ENCODE results near the gene FAM170B.

Gene FAM170B

DNA sequence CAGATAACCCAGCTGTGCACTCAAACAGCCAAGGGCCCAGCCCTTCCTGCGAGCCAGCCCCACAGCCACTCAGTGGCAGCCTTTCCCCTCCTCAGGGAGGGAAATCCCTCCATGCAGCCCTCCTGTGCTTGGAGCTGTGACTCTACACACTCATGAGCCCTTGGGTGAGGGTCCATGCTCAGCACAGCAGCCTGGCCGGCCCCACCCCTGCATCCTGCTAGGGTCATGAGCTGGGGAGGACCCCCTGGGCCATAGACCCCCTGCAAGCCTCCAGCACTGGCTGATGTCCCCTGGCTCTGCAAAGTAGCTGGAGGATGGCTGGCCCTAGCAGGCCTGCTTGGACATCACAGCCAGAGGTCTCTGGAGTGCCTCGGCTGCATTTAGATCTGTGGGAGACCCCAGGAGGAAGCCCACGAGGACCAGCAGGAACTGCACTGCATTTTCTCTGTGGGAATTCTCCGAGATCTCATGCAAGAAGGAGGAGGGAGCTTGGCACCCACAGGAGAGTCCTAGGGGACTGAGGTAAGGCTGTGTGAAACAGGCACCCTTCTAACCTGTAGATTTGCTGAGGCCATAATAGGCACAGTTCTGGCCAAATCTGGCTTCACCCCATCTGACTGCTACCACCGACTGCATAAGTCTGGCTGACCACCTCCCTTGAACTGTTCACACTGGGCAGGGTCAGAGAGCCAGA is 37.0 kb upstream of the FAM170B start:
- DNase-seq (ENCODE audit: insufficient read length, low spot score): no peak
- FAIRE-seq: no peak

DNA sequence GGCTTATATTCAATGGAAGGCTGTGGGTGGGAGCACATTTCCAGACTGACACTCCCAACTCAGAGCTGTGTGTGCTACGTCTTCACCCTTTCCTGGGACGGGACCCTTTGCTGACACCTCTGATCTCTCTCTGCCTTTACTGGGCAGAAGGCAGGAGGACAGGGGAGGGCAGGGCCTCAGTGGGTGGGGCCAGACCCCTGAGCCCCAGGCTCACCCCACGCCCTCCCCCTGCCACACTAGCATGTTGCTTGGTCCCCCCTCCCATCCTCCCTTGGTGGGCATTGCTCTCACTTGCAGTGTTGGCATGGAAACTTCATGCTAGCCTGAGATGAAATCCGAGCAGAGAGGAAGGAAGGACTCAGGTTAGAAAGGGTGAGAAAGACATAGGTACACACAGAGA is 36.0 kb upstream of the FAM170B start:
- DNase-seq (ENCODE audit: insufficient read length, low spot score): no peak
- FAIRE-seq: no peak

DNA sequence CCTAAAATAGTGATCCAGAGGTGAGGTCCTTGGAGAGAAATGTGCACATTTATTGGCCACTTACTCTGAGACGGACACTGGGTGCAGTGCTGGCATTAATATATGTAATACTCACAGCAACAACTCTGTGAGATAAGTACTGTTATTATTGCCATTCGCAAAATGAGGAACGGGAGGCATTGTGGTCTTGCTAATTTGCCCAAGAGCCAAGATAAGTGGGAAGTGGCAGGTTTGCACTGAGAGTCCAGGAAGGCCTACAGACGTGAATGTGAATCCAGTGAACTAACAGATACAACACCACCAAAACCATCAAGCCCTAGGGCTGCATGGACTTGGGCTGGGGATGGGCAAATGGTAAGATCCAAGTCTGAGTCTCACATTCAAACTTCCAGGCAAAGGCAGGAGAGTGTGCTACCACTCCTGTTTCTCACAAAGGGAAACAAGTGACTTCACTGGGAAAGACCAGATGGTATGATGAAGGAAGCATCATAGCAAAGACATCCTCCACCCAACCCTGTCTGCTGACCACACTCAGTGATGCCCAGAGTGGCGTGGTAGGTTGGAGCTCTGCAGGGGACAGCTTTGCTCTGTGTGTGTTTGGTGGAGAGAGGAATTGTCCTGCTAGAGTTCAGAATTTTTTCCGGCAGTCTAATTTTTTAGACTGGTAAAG is 35.1 kb upstream of the FAM170B start:
- DNase-seq (ENCODE audit: insufficient read length, low spot score) (no peak), FAIRE-seq (no peak)

DNA sequence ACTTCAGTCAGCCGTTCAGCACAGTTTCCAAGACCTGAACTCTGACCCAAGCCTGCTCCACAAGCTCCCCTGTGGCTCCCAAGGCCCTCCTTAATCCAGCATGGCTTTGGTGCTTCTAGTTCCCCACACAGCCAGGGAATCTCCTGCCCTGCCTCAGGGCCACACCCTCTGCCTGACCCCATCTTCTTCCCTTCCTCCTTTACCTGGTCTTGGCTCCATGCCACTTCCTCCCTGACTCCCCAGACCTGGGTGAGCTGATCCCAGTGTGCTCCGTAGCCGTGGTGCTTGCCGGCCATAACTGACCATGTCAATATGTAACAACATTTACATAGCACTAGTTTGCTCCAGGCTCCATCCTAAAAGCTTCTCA is 34.3 kb upstream of the FAM170B start:
- DNase-seq (ENCODE audit: insufficient read length, low spot score) (no peak), FAIRE-seq (no peak)

DNA sequence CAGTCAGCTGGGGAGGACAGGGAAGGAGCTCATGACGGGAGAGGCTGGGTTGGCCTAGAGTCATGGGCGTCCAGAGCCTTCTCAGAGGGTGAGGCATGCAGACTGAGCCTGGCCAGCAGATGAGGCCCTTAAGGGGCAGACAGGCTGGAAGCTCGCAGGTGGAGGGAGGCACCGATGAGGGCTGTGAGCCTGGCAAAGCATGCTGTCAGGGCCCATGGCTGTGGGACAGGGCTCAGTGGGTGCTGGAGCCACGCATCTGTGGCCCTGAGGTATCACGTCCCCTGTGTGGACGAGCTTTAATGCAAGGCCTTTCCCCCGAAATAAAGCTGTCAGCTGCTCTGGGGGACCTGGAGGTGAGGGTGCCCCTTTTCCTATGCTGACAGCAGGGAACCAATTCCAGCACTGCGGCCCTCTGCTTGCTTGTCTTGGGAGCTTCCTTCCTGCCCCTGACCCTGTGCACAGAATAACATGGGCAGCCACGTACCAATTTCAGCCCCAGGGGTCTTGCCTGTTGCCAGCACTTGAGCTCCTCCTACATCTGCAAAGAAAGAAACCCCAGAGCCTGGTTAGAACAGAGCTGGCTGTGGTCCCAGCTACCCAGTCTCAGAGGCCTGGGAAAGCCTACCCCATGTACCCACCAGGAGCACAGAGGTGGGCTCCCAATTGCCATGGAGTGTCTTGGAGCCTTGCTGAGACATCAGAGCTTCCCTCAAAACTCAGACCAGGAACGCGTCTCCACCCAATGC is 33.8 kb upstream of the FAM170B start:
- no peak for FAIRE-seq
- no peak for DNase-seq (ENCODE audit: insufficient read length, low spot score)

DNA sequence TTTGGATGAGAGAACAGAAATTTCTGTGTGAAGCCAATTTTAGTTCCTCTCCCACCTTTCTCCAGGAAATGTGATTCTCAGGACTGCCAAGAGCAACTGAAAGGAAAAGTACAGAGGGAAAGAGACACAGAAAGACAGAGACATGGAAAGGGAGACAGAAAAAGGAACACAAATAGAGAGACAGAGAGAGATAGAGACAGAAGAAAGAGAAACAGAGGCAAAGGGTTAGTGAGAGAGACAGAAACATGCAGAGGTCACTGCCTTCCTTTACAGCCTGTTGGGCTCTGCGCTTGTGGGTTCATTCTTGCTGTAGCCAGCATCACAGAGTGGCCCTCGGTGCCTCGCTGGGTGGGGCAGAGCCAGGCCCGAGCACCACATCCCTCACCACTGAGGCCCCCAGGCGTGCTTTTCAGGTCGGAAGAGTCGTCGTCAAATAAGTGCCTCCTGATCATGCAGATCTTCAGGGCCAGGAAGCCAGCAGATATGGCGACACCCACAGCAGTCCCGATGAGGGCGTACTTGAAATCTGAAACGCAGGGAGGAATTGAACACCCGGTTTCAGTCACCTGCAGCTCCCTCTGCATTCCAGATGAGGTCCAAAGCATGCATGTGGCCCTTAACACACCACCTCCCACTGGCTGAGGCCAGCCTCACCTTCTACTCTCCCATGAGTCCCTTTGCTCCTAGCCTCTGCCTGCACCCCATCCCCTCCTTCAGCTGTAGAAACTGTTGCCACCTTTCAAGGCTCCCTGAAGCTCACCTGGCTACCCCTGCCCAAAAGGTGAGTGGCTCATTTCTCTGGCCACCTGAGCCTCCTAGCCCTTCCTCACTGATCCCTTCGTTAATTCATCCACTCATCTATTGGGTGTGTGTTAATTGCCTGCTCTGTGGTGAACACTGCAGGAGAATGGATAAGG is 32.9 kb upstream of the FAM170B start:
- FAIRE-seq (no peak), DNase-seq (ENCODE audit: insufficient read length, low spot score) (no peak)

- DNase-seq (ENCODE audit: insufficient read length, low spot score): no peak
- no peak for FAIRE-seq
Measured at GRCh38 chr10:49165821-49166483, 32.1 kb upstream of the FAM170B start.

- FAIRE-seq (no peak), DNase-seq (ENCODE audit: insufficient read length, low spot score) (no peak)
Measured at GRCh38 chr10:49165259-49165658, 31.4 kb upstream of the FAM170B start.

- FAIRE-seq (no peak), DNase-seq (ENCODE audit: insufficient read length, low spot score) (peak; percentile 14)
Measured at GRCh38 chr10:49164559-49165188, 30.9 kb upstream of the FAM170B start.

GRCh38 chr10:49163741-49164140 is 29.9 kb upstream of the FAM170B start:
- DNase-seq (ENCODE audit: insufficient read length, low spot score): no peak
- FAIRE-seq: no peak

DNA sequence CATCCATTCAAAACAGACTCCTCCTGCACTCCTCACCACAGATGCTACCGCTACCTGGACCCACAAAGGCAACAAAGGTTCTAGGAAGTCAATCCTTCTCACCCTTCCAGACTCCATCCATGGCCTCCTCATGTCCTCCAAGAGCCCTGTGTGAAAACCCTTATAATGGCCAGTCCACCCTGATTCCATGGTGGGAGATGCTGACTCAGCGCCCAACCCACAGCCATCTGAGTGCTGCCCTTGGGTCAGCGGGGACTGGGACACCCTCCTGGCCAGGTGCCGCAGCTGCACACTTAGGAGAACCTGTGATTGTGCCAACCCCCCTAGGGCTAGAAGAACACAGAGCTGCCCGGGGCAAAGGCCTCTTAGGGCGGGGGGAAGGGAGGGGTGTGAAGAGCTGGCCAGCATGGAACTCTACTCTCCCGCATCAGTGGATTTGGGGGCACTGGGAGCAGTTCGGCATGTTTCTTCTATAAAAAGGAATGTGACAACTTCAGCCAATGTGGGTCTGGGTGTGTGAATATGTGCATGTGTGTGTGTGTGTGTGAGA is 29.0 kb upstream of the FAM170B start:
- FAIRE-seq (no peak), DNase-seq (ENCODE audit: insufficient read length, low spot score) (no peak)

DNA sequence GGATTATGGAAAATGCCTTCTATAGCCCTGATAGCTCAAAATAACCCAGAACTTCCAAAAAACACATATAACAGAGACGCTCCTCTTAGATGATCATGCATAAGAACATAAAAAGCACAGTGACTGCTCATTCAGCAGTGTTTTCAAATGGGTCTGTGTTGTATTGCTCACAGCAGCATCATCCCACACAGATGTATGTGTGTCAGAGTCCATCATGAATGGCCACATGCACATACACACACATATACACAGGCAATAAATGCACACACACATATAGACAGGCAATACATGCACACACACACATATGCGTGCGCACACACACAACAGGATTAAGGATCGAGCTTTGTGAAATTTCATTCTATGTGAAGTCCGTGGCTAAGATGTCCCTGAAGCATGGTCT is 28.2 kb upstream of the FAM170B start:
- peak; percentile 26 for FAIRE-seq

DNA sequence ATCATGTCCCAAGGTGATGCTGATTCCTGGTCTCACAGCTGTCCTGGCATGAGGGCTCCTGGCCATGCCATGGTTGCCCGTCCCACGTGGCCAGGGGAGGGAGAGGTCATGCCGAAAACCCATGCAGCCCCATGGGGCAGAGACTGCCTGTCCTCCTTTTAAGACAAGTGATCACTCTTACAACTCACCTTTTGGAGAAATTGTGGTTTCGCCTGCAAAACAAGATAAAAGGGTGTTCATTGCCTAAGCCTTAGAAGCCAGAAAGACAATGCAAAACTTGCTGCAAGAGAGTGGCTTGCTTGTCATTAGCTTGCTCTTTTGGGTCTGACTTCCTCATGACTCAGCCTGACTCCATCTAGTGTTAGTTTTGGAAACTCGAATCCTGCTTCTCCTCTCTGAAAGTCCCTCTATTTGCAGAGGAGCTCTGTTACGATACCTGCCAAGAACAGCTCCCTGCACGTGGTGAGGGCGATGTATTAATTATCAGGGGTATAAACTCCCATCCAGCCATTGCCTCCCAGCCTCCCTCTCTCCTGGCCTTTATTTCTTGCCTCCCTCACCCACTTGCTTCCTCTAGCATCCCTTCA is 27.7 kb upstream of the FAM170B start:
- peak; percentile 10 for DNase-seq (ENCODE audit: insufficient read length, low spot score)

More for the DNA sequence above, 28.2 kb upstream of the FAM170B start:
- DNase-seq (ENCODE audit: insufficient read length, low spot score): no peak

GRCh38 chr10:49160814-49161213 is 27.0 kb upstream of the FAM170B start:
- FAIRE-seq (no peak), DNase-seq (ENCODE audit: insufficient read length, low spot score) (no peak)

More for the DNA sequence above, 27.7 kb upstream of the FAM170B start:
- no peak for FAIRE-seq

GRCh38 chr10:49160110-49160509 is 26.3 kb upstream of the FAM170B start:
- DNase-seq (ENCODE audit: insufficient read length, low spot score) (no peak), FAIRE-seq (no peak)

GRCh38 chr10:49158915-49159314 is 25.1 kb upstream of the FAM170B start:
- no peak for FAIRE-seq

GRCh38 chr10:49158404-49158803 is 24.6 kb upstream of the FAM170B start:
- DNase-seq (ENCODE audit: insufficient read length, low spot score) (no peak), FAIRE-seq (no peak)

More at GRCh38 chr10:49158915-49159314, 25.1 kb upstream of the FAM170B start:
- no peak for DNase-seq (ENCODE audit: insufficient read length, low spot score)

DNA sequence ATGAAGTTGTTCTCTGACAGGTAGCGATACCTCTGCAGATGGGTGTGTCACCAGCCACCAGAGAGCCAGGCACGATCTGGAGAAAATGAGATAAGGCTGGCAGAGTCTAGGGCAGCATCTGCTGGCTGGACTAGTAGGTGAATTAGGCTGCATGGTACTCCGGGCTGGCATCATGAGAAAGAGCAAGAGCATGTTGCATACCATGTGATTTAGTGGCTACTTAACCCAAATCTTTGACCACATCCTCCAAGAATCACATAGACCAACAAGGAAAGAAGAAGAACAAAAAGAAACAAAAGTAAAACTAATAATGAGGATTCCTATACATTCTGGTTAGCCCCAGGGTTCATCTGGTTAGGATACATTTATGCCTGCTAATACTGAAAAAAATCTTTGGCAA is 23.4 kb upstream of the FAM170B start:
- FAIRE-seq (no peak), DNase-seq (ENCODE audit: insufficient read length, low spot score) (no peak)

GRCh38 chr10:49154641-49155040 is 20.8 kb upstream of the FAM170B start:
- FAIRE-seq: no peak
- DNase-seq (ENCODE audit: insufficient read length, low spot score): no peak
